H9 (cell line): ENCODE data around the gene PRKAR1A. TPM values are rescaled to one million over a fixed set of nuclear protein-coding genes. Genes with fewer than 3 reads are reported as not detected.

Experiments
- DNase-seq: peaks from one replicate; pipeline ENCODE4 v3.0.0-alpha.2; 2017
- H2AFZ ChIP-seq: one replicate; pipeline ENCODE4 v1.6.1; 2013; ENCODE audit warnings: mild to moderate bottlenecking, low read length, control low read depth, moderate library complexity
- H2AK5ac ChIP-seq: 2 replicates; pipeline ENCODE4 v1.6.1; 2013; ENCODE audit warnings: low read length, control low read depth, mixed read lengths; ENCODE audit not compliant: insufficient read length
- H2BK120ac ChIP-seq: one replicate; pipeline ENCODE4 v1.6.1; 2013; ENCODE audit warnings: low read depth, mild to moderate bottlenecking, low read length, control low read depth, inconsistent platforms; ENCODE audit not compliant: poor library complexity, severe bottlenecking
- H2BK12ac ChIP-seq: 2 replicates; pipeline ENCODE4 v1.6.1; 2013; ENCODE audit warnings: low read length, control low read depth, mixed read lengths, low read depth; ENCODE audit not compliant: insufficient read length
- H2BK15ac ChIP-seq: 2 replicates; pipeline ENCODE4 v1.6.1; 2013; ENCODE audit warnings: low read depth, low read length, control low read depth
- H2BK20ac ChIP-seq: one replicate; pipeline ENCODE4 v1.6.1; 2013; ENCODE audit warnings: low read depth, mild to moderate bottlenecking, low read length, control low read depth, inconsistent platforms; ENCODE audit not compliant: poor library complexity, severe bottlenecking
- H2BK5ac ChIP-seq: 2 replicates; pipeline ENCODE4 v1.6.1; 2013; ENCODE audit warnings: low read length, control low read depth, mixed read lengths; ENCODE audit not compliant: insufficient read length
- H3K14ac ChIP-seq: 2 replicates; pipeline ENCODE4 v1.6.1; 2013; ENCODE audit warnings: low read length, control low read depth; ENCODE audit not compliant: insufficient read depth
- H3K18ac ChIP-seq: 2 replicates; pipeline ENCODE4 v1.6.1; 2013; ENCODE audit warnings: low read depth, mild to moderate bottlenecking, mixed read lengths, low read length, control low read depth; ENCODE audit not compliant: insufficient read length
- H3K23ac ChIP-seq: 2 replicates; pipeline ENCODE4 v1.6.1; 2013; ENCODE audit warnings: low read length, control low read depth, mixed read lengths, low read depth; ENCODE audit not compliant: insufficient read length
- H3K23me2 ChIP-seq: 2 replicates; pipeline ENCODE4 v1.6.1; 2013; ENCODE audit warnings: low read depth, mild to moderate bottlenecking, mixed read lengths, low read length, control low read depth; ENCODE audit not compliant: insufficient read length, poor library complexity, severe bottlenecking
- H3K27ac ChIP-seq: 2 replicates; pipeline ENCODE4 v1.5.1; 2013; ENCODE audit warnings: low read length, control low read depth, mixed read lengths, low read depth; ENCODE audit not compliant: insufficient read length
- H3K27me3 ChIP-seq: 2 replicates; pipeline ENCODE4 v1.6.1; 2013; ENCODE audit warnings: low read length, control low read depth, inconsistent platforms; ENCODE audit not compliant: insufficient read depth
- H3K4ac ChIP-seq: 2 replicates; pipeline ENCODE4 v1.6.1; 2013; ENCODE audit warnings: low read depth, mild to moderate bottlenecking, control low read depth, inconsistent platforms, low read length, moderate library complexity
- H3K4me1 ChIP-seq: 2 replicates; pipeline ENCODE4 v1.6.1; 2013; ENCODE audit warnings: low read length, control low read depth, inconsistent platforms; ENCODE audit not compliant: insufficient read depth
- H3K4me2 ChIP-seq: 2 replicates; pipeline ENCODE4 v1.6.1; 2013; ENCODE audit warnings: low read length, control low read depth, mixed read lengths; ENCODE audit not compliant: insufficient read length, insufficient read depth
- H3K56ac ChIP-seq: 2 replicates; pipeline ENCODE4 v1.6.1; 2013; ENCODE audit warnings: low read depth, mild to moderate bottlenecking, mixed read lengths, low read length, control low read depth; ENCODE audit not compliant: insufficient read length
- H3K79me1 ChIP-seq: 2 replicates; pipeline ENCODE4 v1.6.1; 2013; ENCODE audit warnings: low read depth, mild to moderate bottlenecking, moderate library complexity, low read length, control low read depth, inconsistent platforms; ENCODE audit not compliant: insufficient read depth, poor library complexity, severe bottlenecking
- H3K79me2 ChIP-seq: 2 replicates; pipeline ENCODE4 v1.6.1; 2013; ENCODE audit warnings: low read length, control low read depth, inconsistent platforms; ENCODE audit not compliant: insufficient read depth
- H3K9ac ChIP-seq: 2 replicates; pipeline ENCODE4 v1.6.1; 2013; ENCODE audit warnings: low read length, control low read depth, mixed read lengths; ENCODE audit not compliant: insufficient read length; ENCODE audit errors: extremely low read depth
- H3K9me3 ChIP-seq: one replicate; pipeline ENCODE4 v1.6.1; 2013; ENCODE audit warnings: low read depth, low read length, inconsistent platforms; ENCODE audit not compliant: control insufficient read depth
- H3T11ph ChIP-seq: one replicate; pipeline ENCODE4 v1.6.1; 2013; ENCODE audit warnings: mild to moderate bottlenecking, low read length, control low read depth, inconsistent platforms
- H4K20me1 ChIP-seq: one replicate; pipeline ENCODE4 v1.6.1; 2013; ENCODE audit not compliant: control insufficient read depth, insufficient read length, insufficient read depth
- H4K5ac ChIP-seq: 2 replicates; pipeline ENCODE4 v1.6.1; 2013; ENCODE audit warnings: low read depth, mild to moderate bottlenecking, mixed read lengths, low read length, control low read depth; ENCODE audit not compliant: insufficient read length
- H4K8ac ChIP-seq: replicated peaks from 2 replicates; pipeline ENCODE4 v1.6.1; 2013; ENCODE audit warnings: low read length, control low read depth, mixed read lengths, low read depth; ENCODE audit not compliant: insufficient read length
- H4K91ac ChIP-seq: 2 replicates; pipeline ENCODE4 v1.6.1; 2013; ENCODE audit warnings: low read depth, mild to moderate bottlenecking, moderate library complexity, mixed read lengths, low read length, control low read depth; ENCODE audit not compliant: insufficient read length
- H3K27ac Mint-ChIP-seq, 3 experiments: 2 replicates in 2 of 3; 3 replicates in 1 of 3; pipeline ENCODE4 v1.8.0; 2020 to 2021; ENCODE audit warnings: mixed read lengths in 3 of 3, mild to moderate bottlenecking in 1 of 3, moderate library complexity in 1 of 3
- H3K27me3 Mint-ChIP-seq: 2 replicates; pipeline ENCODE4 v1.8.0; 2021; ENCODE audit warnings: low read depth, mild to moderate bottlenecking, moderate library complexity, mixed read lengths
- H3K36me3 Mint-ChIP-seq, 3 experiments: 2 replicates in 2 of 3; 3 replicates in 1 of 3; pipeline ENCODE4 v1.8.0; 2020 to 2021; ENCODE audit warnings: low read depth in 3 of 3, mixed read lengths in 3 of 3; ENCODE audit not compliant: insufficient read depth in 1 of 3
- H3K4me1 Mint-ChIP-seq, 2 experiments: 2 replicates each; pipeline ENCODE4 v1.8.0; 2020; ENCODE audit warnings: mixed read lengths in 2 of 2
- H3K4me3 Mint-ChIP-seq, 2 experiments: 2 replicates in 1 of 2; 3 replicates in 1 of 2; pipeline ENCODE4 v1.8.0; 2020 to 2021; ENCODE audit warnings: mild to moderate bottlenecking in 2 of 2, mixed read lengths in 2 of 2, moderate library complexity in 1 of 2
- H3K9me3 Mint-ChIP-seq, 2 experiments: 2 replicates in 1 of 2; 3 replicates in 1 of 2; pipeline ENCODE4 v1.8.0; 2020; ENCODE audit warnings: mild to moderate bottlenecking in 2 of 2, mixed read lengths in 2 of 2, moderate library complexity in 1 of 2
- CTCF ChIP-seq: fragments of 200-600 bp; sonication (generic); conservative IDR thresholded peaks from 3 replicates; pipeline ENCODE4 v1.8.0; 2021; ENCODE audit warnings: antibody characterized with exemption, mild to moderate bottlenecking
- WGBS: extraction: QIAGEN DNeasy Blood & Tissue Kit; methylation state at CpG from one replicate; pipeline ENCODE4 v1.1.7; 2013; ENCODE audit warnings: missing lambda C conversion rate, low lambda C conversion rate, mixed read lengths; ENCODE audit not compliant: insufficient read length; ENCODE audit errors: extremely low coverage; 5-methylcytosine and 5-hydroxymethylcytosine counted together
- total RNA-seq: library from RNA; stranded (reverse); gene quantifications from 2 replicates; pipeline ENCODE4 v1.2.1, GENCODE V29; 2021

The PRKAR1A gene
- total RNA-seq, 1 experiment from 2014 or later, result 171 TPM

GRCh38 chr17:68600067-68600930, 88.1 kb downstream of the PRKAR1A start:
- H3K79me2 ChIP-seq, result 0 out of 2 replicates have a peak, but pooled peaks cover 1% of the 10 kb centered on the region
- peak; percentile 88 for DNase-seq
- H3K4me3 Mint-ChIP-seq, result peak overlapping the region; percentile 84 to 94
- peaks cover 29% of the 10 kb centered on the region for H3K27me3 Mint-ChIP-seq
- H2BK120ac ChIP-seq, result no peak overlapping the region
- H3K27me3 ChIP-seq, result peaks cover 10% of the 10 kb centered on the region; the same call in 1 of the 2 replicates
- H3K4ac ChIP-seq, result no peak overlapping the region
- no peak overlapping the region for H3K56ac ChIP-seq
- no CpG with 5 or more reads among the region's 88 CpGs for WGBS
- peak overlapping the region; percentile 32 for H3K18ac ChIP-seq
- H3K79me1 ChIP-seq, result no peaks in the 10 kb centered on the region
- H4K91ac ChIP-seq, result no peak overlapping the region
- H3K27ac ChIP-seq, result no peak overlapping the region
- H4K8ac ChIP-seq, result no peak overlapping the region
- H3K9me3 ChIP-seq, result no peaks in the 10 kb centered on the region
- H3T11ph ChIP-seq, result no peak overlapping the region
- no peak overlapping the region for H2AK5ac ChIP-seq
- H4K20me1 ChIP-seq, result no peaks in the 10 kb centered on the region
- peaks cover 7% of the 10 kb centered on the region for H3K23me2 ChIP-seq
- H3K4me2 ChIP-seq, result peak overlapping the region; percentile 37
- no peak overlapping the region for H2BK20ac ChIP-seq
- H2BK5ac ChIP-seq, result no peak overlapping the region
- H3K9me3 Mint-ChIP-seq, result no peaks in the 10 kb centered on the region; a peak in 1 of 5 replicates
- peak overlapping the region; percentile 2 for H3K9ac ChIP-seq
- no peak overlapping the region for H3K27ac Mint-ChIP-seq
- no peak overlapping the region for H3K23ac ChIP-seq
- H3K4me1 ChIP-seq, result peaks cover 5% of the 10 kb centered on the region; the same call in 1 of the 2 replicates
- peaks cover 0 to 38% (median 18%) of the 10 kb centered on the region in 3 experiments; a peak in 6 of 7 replicates for H3K36me3 Mint-ChIP-seq
- H2BK12ac ChIP-seq, result no peak overlapping the region
- no peak overlapping the region for H2BK15ac ChIP-seq
- H4K5ac ChIP-seq, result no peak overlapping the region
- TF ChIP-seq CTCF, result peak; percentile 60
- peak overlapping the region; percentile 43; the same call in 1 of the 2 replicates for H3K14ac ChIP-seq
- H2AFZ ChIP-seq, result no peak overlapping the region
- peaks cover 49 to 61% of the 10 kb centered on the region in 2 experiments for H3K4me1 Mint-ChIP-seq

Other genes with a start within 250 kb of the PRKAR1A start
- 0.24 and 0.33 TPM in 2 replicates for gene SLC16A6, start 221.3 kb upstream of the PRKAR1A start, total RNA-seq
- gene ARSG, start 220.9 kb upstream of the PRKAR1A start, total RNA-seq, result 3.5 and 3.6 TPM in 2 replicates
- gene WIPI1, start 54.9 kb upstream of the PRKAR1A start, total RNA-seq, result 12.0 and 15.4 TPM in 2 replicates
- 33.5 and 34.4 TPM in 2 replicates for gene FAM20A, start 88.9 kb downstream of the PRKAR1A start, total RNA-seq